Mesendoderm (in vitro differentiated cells): Measurements from ENCODE around the gene MYOF.

Source experiments
- DNase-seq: peaks from one replicate; pipeline ENCODE4 v3.0.0; 2013
- H2AK5ac ChIP-seq: 2 replicates; pipeline ENCODE4 v1.6.1; 2013; ENCODE audit warnings: low read length, inconsistent platforms
- H2BK120ac ChIP-seq: 2 replicates; pipeline ENCODE4 v1.6.1; 2013; ENCODE audit warnings: low read depth, mild to moderate bottlenecking, low read length, moderate library complexity, mixed read lengths
- H2BK15ac ChIP-seq: replicated peaks from 2 replicates; pipeline ENCODE4 v1.6.1; 2013; ENCODE audit warnings: low read depth, mild to moderate bottlenecking, moderate library complexity
- H2BK5ac ChIP-seq: 2 replicates; pipeline ENCODE4 v1.6.1; 2013; ENCODE audit warnings: low read length, inconsistent platforms
- H3K18ac ChIP-seq: 2 replicates; pipeline ENCODE4 v1.6.1; 2013; ENCODE audit warnings: mild to moderate bottlenecking, low read length, mixed read lengths
- H3K23ac ChIP-seq: one replicate; pipeline ENCODE4 v1.6.1; 2013; ENCODE audit warnings: low read length
- H3K27ac ChIP-seq: 2 replicates; pipeline ENCODE4 v1.5.1; 2013; ENCODE audit warnings: low read depth, mild to moderate bottlenecking, inconsistent platforms, low read length, moderate library complexity
- H3K27me3 ChIP-seq: 2 replicates; pipeline ENCODE4 v1.6.1; 2013; ENCODE audit warnings: low read length, control low read depth, mild to moderate bottlenecking, inconsistent platforms; ENCODE audit not compliant: insufficient read depth, poor library complexity
- H3K36me3 ChIP-seq: 2 replicates; pipeline ENCODE4 v1.6.1; 2013; ENCODE audit warnings: low read length, inconsistent platforms; ENCODE audit not compliant: control insufficient read depth, insufficient read depth
- H3K4ac ChIP-seq: one replicate; pipeline ENCODE4 v1.6.1; 2013; ENCODE audit warnings: low read depth, mild to moderate bottlenecking, low read length, moderate library complexity
- H3K4me1 ChIP-seq: 2 replicates; pipeline ENCODE4 v1.6.1; 2013; ENCODE audit warnings: low read depth, low read length, inconsistent platforms; ENCODE audit not compliant: control insufficient read depth
- H3K4me2 ChIP-seq: 2 replicates; pipeline ENCODE4 v1.6.1; 2013; ENCODE audit warnings: low read length
- H3K4me3 ChIP-seq: 2 replicates; pipeline ENCODE4 v1.5.1; 2013; ENCODE audit warnings: mild to moderate bottlenecking, low read length
- H3K56ac ChIP-seq: one replicate; pipeline ENCODE4 v1.6.1; 2013; ENCODE audit warnings: low read length
- H3K79me1 ChIP-seq: 2 replicates; pipeline ENCODE4 v1.6.1; 2013; ENCODE audit warnings: low read length, inconsistent platforms
- H3K79me2 ChIP-seq: 2 replicates; pipeline ENCODE4 v1.6.1; 2013; ENCODE audit warnings: mild to moderate bottlenecking, low read length; ENCODE audit not compliant: control insufficient read depth, insufficient read depth
- H3K9ac ChIP-seq: 2 replicates; pipeline ENCODE4 v1.6.1; 2013; ENCODE audit warnings: low read length, inconsistent platforms
- H4K5ac ChIP-seq: one replicate; pipeline ENCODE4 v1.6.1; 2013; ENCODE audit warnings: low read length
- H4K8ac ChIP-seq: one replicate; pipeline ENCODE4 v1.6.1; 2013; ENCODE audit warnings: low read depth, mild to moderate bottlenecking, control low read depth, low read length, moderate library complexity
- WGBS: extraction: QIAGEN DNeasy Blood & Tissue Kit; methylation state at CpG from one replicate; pipeline ENCODE4 v1.1.7; 2013; ENCODE audit warnings: low lambda C conversion rate, missing lambda C conversion rate; ENCODE audit not compliant: insufficient coverage; ENCODE audit errors: extremely low coverage; 5-methylcytosine and 5-hydroxymethylcytosine counted together

Gene MYOF

GRCh38 chr10:93269281-93269680 is 212.9 kb downstream of the MYOF start:
- no CpG with 5 or more reads among the region's 3 CpGs for WGBS
- Histone ChIP-seq H3K4me1 (peaks cover 15% of the 10 kb centered on the region), H2AK5ac (peak overlapping the region; percentile 59)

GRCh38 chr10:93268021-93268420 is 214.1 kb downstream of the MYOF start:
- no peak overlapping the region for H3K23ac ChIP-seq
- peak overlapping the region; percentile 59 for H2BK15ac ChIP-seq
- no peaks in the 10 kb centered on the region for H3K79me1 ChIP-seq
- H3K79me2 ChIP-seq, result no peaks in the 10 kb centered on the region
- H2BK5ac ChIP-seq, result peak overlapping the region; percentile 83
- peak; percentile 95 for DNase-seq
- H3K56ac ChIP-seq, result peak overlapping the region; percentile 75
- H4K8ac ChIP-seq, result no peak overlapping the region
- no peak overlapping the region for H3K4me3 ChIP-seq
- H2AK5ac ChIP-seq, result peak overlapping the region; percentile 19
- peak overlapping the region; percentile 94 for H3K18ac ChIP-seq
- H2BK120ac ChIP-seq, result peak overlapping the region; percentile 93
- no CpG with 5 or more reads among the region's 3 CpGs for WGBS
- no peaks in the 10 kb centered on the region for H3K36me3 ChIP-seq
- peak overlapping the region; percentile 84 for H3K27ac ChIP-seq
- no peak overlapping the region for H3K4me2 ChIP-seq
- H3K9ac ChIP-seq, result peak overlapping the region; percentile 43
- no peaks in the 10 kb centered on the region for H3K27me3 ChIP-seq
- peak overlapping the region; percentile 88 for H4K5ac ChIP-seq
- peaks cover 13% of the 10 kb centered on the region for H3K4me1 ChIP-seq
- peak overlapping the region; percentile 77 for H3K4ac ChIP-seq

More at GRCh38 chr10:93269281-93269680, 212.9 kb downstream of the MYOF start:
- Histone ChIP-seq H3K9ac (no peak overlapping the region), H3K56ac (no peak overlapping the region), H2BK5ac (peak overlapping the region; percentile 80), H4K8ac (no peak overlapping the region), H3K4me2 (no peak overlapping the region), H3K4ac (peak overlapping the region; percentile 36), H3K79me1 (no peaks in the 10 kb centered on the region), H3K27ac (peak overlapping the region; percentile 84), H3K23ac (no peak overlapping the region), H4K5ac (no peak overlapping the region), H3K4me3 (no peak overlapping the region), H2BK15ac (peak overlapping the region; percentile 65), H3K18ac (peak overlapping the region; percentile 82), H3K36me3 (no peaks in the 10 kb centered on the region), H3K27me3 (no peaks in the 10 kb centered on the region), H2BK120ac (peak overlapping the region; percentile 93), H3K79me2 (no peaks in the 10 kb centered on the region)
- no peak for DNase-seq

- H3K27me3 ChIP-seq, result no peaks in the 10 kb centered on the region
- no peaks in the 10 kb centered on the region for H3K79me2 ChIP-seq
- H3K4me2 ChIP-seq, result no peak overlapping the region
- no peak for DNase-seq
- peaks cover 10% of the 10 kb centered on the region for H3K4me1 ChIP-seq
- no peaks in the 10 kb centered on the region for H3K36me3 ChIP-seq
- H3K18ac ChIP-seq, result peak overlapping the region; percentile 94
- peak overlapping the region; percentile 86 for H2AK5ac ChIP-seq
- WGBS, result no CpG with 5 or more reads among the region's 3 CpGs
- H3K56ac ChIP-seq, result peak overlapping the region; percentile 61
- H3K4me3 ChIP-seq, result no peak overlapping the region
- H2BK5ac ChIP-seq, result peak overlapping the region; percentile 88
- H3K27ac ChIP-seq, result peak overlapping the region; percentile 84
- H3K79me1 ChIP-seq, result no peaks in the 10 kb centered on the region
- peak overlapping the region; percentile 59 for H2BK15ac ChIP-seq
- H3K23ac ChIP-seq, result no peak overlapping the region
- H4K5ac ChIP-seq, result peak overlapping the region; percentile 94
- H4K8ac ChIP-seq, result no peak overlapping the region
- peak overlapping the region; percentile 38 for H3K9ac ChIP-seq
- H3K4ac ChIP-seq, result peak overlapping the region; percentile 77
- peak overlapping the region; percentile 96 for H2BK120ac ChIP-seq
Observed at GRCh38 chr10:93267521-93267920, 214.6 kb downstream of the MYOF start.

GRCh38 chr10:93266858-93267257 is 215.3 kb downstream of the MYOF start:
- Histone ChIP-seq H3K79me1 (no peaks in the 10 kb centered on the region), H3K9ac (no peak overlapping the region), H2BK15ac (no peak overlapping the region), H4K8ac (no peak overlapping the region), H2AK5ac (peak overlapping the region; percentile 3), H3K4me2 (no peak overlapping the region), H3K56ac (peak overlapping the region; percentile 25), H3K27ac (peak overlapping the region; percentile 66), H3K4ac (peak overlapping the region; percentile 95), H2BK5ac (peak overlapping the region; percentile 18), H3K36me3 (no peaks in the 10 kb centered on the region), H2BK120ac (peak overlapping the region; percentile 100), H4K5ac (peak overlapping the region; percentile 66), H3K4me3 (no peak overlapping the region), H3K4me1 (peaks cover 9% of the 10 kb centered on the region), H3K27me3 (no peaks in the 10 kb centered on the region), H3K79me2 (no peaks in the 10 kb centered on the region), H3K23ac (no peak overlapping the region), H3K18ac (peak overlapping the region; percentile 94)
- WGBS, result no CpG with 5 or more reads among the region's 4 CpGs
- DNase-seq, result no peak

- Histone ChIP-seq H3K18ac (no peak overlapping the region), H2BK15ac (peak overlapping the region; percentile 19), H3K27me3 (no peaks in the 10 kb centered on the region), H3K4ac (peak overlapping the region; percentile 91), H4K5ac (no peak overlapping the region), H3K9ac (no peak overlapping the region), H2BK5ac (no peak overlapping the region), H3K27ac (no peak overlapping the region), H3K4me3 (no peak overlapping the region), H3K79me1 (no peaks in the 10 kb centered on the region), H4K8ac (no peak overlapping the region), H3K23ac (no peak overlapping the region), H2BK120ac (no peak overlapping the region), H3K79me2 (no peaks in the 10 kb centered on the region), H3K4me2 (no peak overlapping the region), H2AK5ac (peak overlapping the region; percentile 48), H3K4me1 (no peaks in the 10 kb centered on the region), H3K56ac (no peak overlapping the region), H3K36me3 (no peaks in the 10 kb centered on the region)
- WGBS, result no CpG with 5 or more reads among the region's 4 CpGs
- DNase-seq, result no peak
Observed at GRCh38 chr10:93261961-93262610, 220.0 kb downstream of the MYOF start.
